ENCODE data around the gene AK5.

GRCh38 chr1:77447669-77448068 is 165.8 kb downstream of the AK5 start:
- TF ChIP-seq CTCF (conservative IDR thresholded peaks at IDR 0.05; ENCODE audit: low read length) (no peak), EZH2phosphoT487 (IDR thresholded peaks at IDR 0.05; ENCODE audit: borderline replicate concordance) (no peak)

All from Loucy (cell line).